HepG2 (cell line): ENCODE measurements around the gene CARD19. TPM values are rescaled to one million over a fixed set of nuclear protein-coding genes. Genes with fewer than 3 reads are reported as not detected.

Experiments used
- DBP ChIP-seq: sonication (generic); formaldehyde crosslinking; IDR thresholded peaks from 2 replicates; pipeline ENCODE4 v1.4.0; 2020; ENCODE audit warnings: missing genetic modification reagents; ENCODE audit errors: not compliant biosample characterization
- EED ChIP-seq: sonication (generic); formaldehyde crosslinking; IDR thresholded peaks from 2 replicates; pipeline ENCODE4 v1.5.0; 2020; ENCODE audit warnings: mild to moderate bottlenecking, missing genetic modification reagents
- GTF3A ChIP-seq: sonication (generic); formaldehyde crosslinking; conservative IDR thresholded peaks from 2 replicates; pipeline ENCODE4 v1.4.0; 2020; ENCODE audit warnings: mild to moderate bottlenecking, missing genetic modification reagents
- HDAC1 ChIP-seq: sonication (generic); formaldehyde crosslinking; IDR thresholded peaks from 2 replicates; pipeline ENCODE4 v1.5.1; 2020; ENCODE audit warnings: mild to moderate bottlenecking, missing genetic modification reagents
- KLF6 ChIP-seq: IDR thresholded peaks from 2 replicates; pipeline ENCODE4 v1.8.0; 2016; ENCODE audit warnings: missing biosample characterization, missing genetic modification reagents
- MEF2D ChIP-seq: sonication (generic); formaldehyde crosslinking; IDR thresholded peaks from 2 replicates; pipeline ENCODE4 v1.5.1; 2020; ENCODE audit warnings: mild to moderate bottlenecking, missing genetic modification reagents
- MYC ChIP-seq: sonication (generic); formaldehyde crosslinking; IDR thresholded peaks from 2 replicates; pipeline ENCODE4 v1.9.0; 2021; ENCODE audit warnings: missing genetic modification reagents, borderline replicate concordance
- NCOR1 ChIP-seq: fragments of 200-600 bp; sonication (generic); IDR thresholded peaks from 2 replicates; pipeline ENCODE4 v1.7.0; 2017; ENCODE audit warnings: antibody characterized with exemption, low read length, borderline replicate concordance
- PHF21A ChIP-seq: sonication (generic); formaldehyde crosslinking; IDR thresholded peaks from 2 replicates; pipeline ENCODE4 v1.5.0; 2020; ENCODE audit warnings: mild to moderate bottlenecking, missing genetic modification reagents
- REPIN1 ChIP-seq: sonication (generic); formaldehyde crosslinking; IDR thresholded peaks from 2 replicates; pipeline ENCODE4 v1.8.0; 2022; ENCODE audit warnings: missing genetic modification reagents, low read depth, mild to moderate bottlenecking, borderline replicate concordance
- ZBTB1 ChIP-seq: sonication (generic); formaldehyde crosslinking; IDR thresholded peaks from 2 replicates; pipeline ENCODE4 v1.4.0; 2020; ENCODE audit warnings: missing genetic modification reagents, borderline replicate concordance
- ZMAT5 ChIP-seq: sonication (generic); formaldehyde crosslinking; IDR thresholded peaks from 2 replicates; pipeline ENCODE4 v1.5.0; 2020; ENCODE audit warnings: mild to moderate bottlenecking, low read depth, missing genetic modification reagents, borderline replicate concordance
- ZNF343 ChIP-seq: sonication (generic); formaldehyde crosslinking; IDR thresholded peaks from 2 replicates; pipeline ENCODE4 v1.4.0; 2020; ENCODE audit warnings: mild to moderate bottlenecking, missing genetic modification reagents
- ZNF556 ChIP-seq: sonication (generic); formaldehyde crosslinking; IDR thresholded peaks from 2 replicates; pipeline ENCODE4 v1.4.0; 2020; ENCODE audit warnings: mild to moderate bottlenecking, missing genetic modification reagents, borderline replicate concordance
- ZNF569 ChIP-seq: sonication (generic); formaldehyde crosslinking; IDR thresholded peaks from 2 replicates; pipeline ENCODE4 v1.5.0; 2020; ENCODE audit warnings: mild to moderate bottlenecking, missing genetic modification reagents, moderate library complexity, borderline replicate concordance
- ZNF709 ChIP-seq: sonication (generic); formaldehyde crosslinking; IDR thresholded peaks from 2 replicates; pipeline ENCODE4 v1.5.0; 2020; ENCODE audit warnings: mild to moderate bottlenecking, missing genetic modification reagents
- ZNF83 ChIP-seq: sonication (generic); formaldehyde crosslinking; IDR thresholded peaks from 2 replicates; pipeline ENCODE4 v1.4.0; 2020; ENCODE audit warnings: missing genetic modification reagents, mild to moderate bottlenecking, borderline replicate concordance
- ZSCAN9 ChIP-seq: IDR thresholded peaks from 2 replicates; pipeline ENCODE4 v1.6.1; 2016; ENCODE audit warnings: borderline replicate concordance
- polyA plus RNA-seq, 8 experiments: library from polyadenylated mRNA; depleted of rRNA in 3 of 8; stranded (reverse) in 7 of 8; unstranded in 1 of 8; fragments of >200 nt; fragmentation: Illumina TruSeq in 4 of 8; extraction: Trizol in 4 of 8; gene quantifications; 2 replicates each; pipeline versions ENCODE4 v1.2.1 to v1.2.3, GENCODE V29; 2011 to 2016; ENCODE audit warnings: low read depth in 4 of 8, missing spikeins in 1 of 8, mixed read lengths in 1 of 8; ENCODE audit not compliant: insufficient read depth in 1 of 8
- total RNA-seq, 5 experiments: library from RNA; depleted of rRNA; stranded (reverse); fragments of >200 nt; fragmentation: Illumina TruSeq; extraction: Trizol; gene quantifications; 2 replicates each; pipeline ENCODE4 v1.2.3, GENCODE V29; 2016; ENCODE audit warnings: low read depth in 1 of 5
- TF ChIP-seq, protein P1 (sequence below): sonication (generic); formaldehyde crosslinking; IDR thresholded peaks from 2 replicates; pipeline ENCODE4 v1.5.0; 2020; ENCODE audit warnings: mild to moderate bottlenecking, missing genetic modification reagents, moderate library complexity
- TF ChIP-seq, protein P2 (sequence below): sonication (generic); formaldehyde crosslinking; IDR thresholded peaks from 2 replicates; pipeline ENCODE4 v1.4.0; 2020; ENCODE audit warnings: missing genetic modification reagents, mild to moderate bottlenecking, borderline replicate concordance
- TF ChIP-seq, protein P3 (sequence below): sonication (generic); formaldehyde crosslinking; IDR thresholded peaks from 2 replicates; pipeline ENCODE4 v1.4.0; 2020; ENCODE audit warnings: mild to moderate bottlenecking, missing genetic modification reagents, borderline replicate concordance

The CARD19 gene
- total and polyA plus RNA-seq, 2 of the 13 experiments (the other 11 are each of a cell fraction or from before 2014, with no cell fraction given) = 18.4 to 47.2 TPM

DNA sequence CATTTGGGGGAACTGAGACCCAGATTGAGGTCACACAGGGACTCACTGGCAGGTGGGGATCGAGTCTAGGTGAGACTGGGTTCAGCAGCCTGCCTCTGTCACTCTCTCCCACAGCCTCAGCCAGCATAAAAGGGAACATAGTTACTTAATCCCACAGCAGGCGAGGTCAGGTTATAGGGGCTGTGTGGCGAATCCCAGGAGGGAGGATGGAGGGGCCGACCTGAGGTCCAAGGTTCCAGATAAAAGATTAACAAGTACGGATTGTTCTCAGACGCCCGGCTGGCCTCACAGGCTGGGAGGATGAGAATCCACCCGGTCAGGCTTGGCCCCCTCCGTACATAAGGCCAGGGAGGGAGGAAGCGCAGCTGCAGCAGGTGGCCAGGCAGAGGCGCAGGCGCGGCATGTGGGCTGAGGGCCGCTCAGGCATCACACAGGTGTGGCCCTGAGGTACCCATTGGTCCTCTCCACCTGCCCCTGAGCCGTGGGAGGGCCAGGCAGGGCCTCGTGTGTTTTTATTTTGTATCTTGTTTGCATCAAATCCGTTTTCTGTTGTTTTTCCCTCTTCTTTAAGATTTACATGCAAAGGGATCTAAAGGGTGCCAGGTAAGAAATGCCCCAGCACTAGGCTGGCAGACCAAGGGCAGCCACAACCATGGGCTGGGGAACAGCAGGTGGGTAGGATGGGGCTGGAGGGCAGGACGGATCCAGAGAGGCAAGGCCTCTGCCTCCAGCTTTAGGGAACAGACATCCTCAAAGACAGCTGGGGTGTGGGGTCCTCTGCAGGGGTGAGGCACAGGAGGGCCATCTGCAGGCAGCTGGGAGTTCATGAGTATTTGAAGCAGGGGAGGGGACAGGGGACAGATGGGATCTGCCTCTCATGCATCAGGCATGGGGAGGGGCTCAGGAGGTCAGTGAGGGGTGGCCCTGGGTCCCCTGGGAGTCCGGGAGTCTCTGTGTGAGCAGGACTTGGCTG lies 33.9 kb upstream of the CARD19 start (continued):
- TF ChIP-seq ZNF709 (CRISPR knock-in tag) (no peak), ZNF343 (CRISPR knock-in tag) (no peak), MEF2D (peak; percentile 49), KLF6 (CRISPR knock-in tag) (no peak), ZBTB1 (CRISPR knock-in tag) (no peak), PHF21A (CRISPR knock-in tag) (peak; percentile 93), NCOR1 (peak; percentile 86; the same call in 1 of the 2 replicates), EED (CRISPR knock-in tag) (no peak), MYC (CRISPR knock-in tag) (peak; percentile 55; the same call in 1 of the 2 replicates), GTF3A (no peak), ZSCAN9 (CRISPR knock-in tag) (no peak), REPIN1 (peak; percentile 67), ZMAT5 (CRISPR knock-in tag) (no peak), ZNF83 (CRISPR knock-in tag) (no peak), ZNF556 (no peak), HDAC1 (CRISPR knock-in tag) (peak; percentile 25; the same call in 1 of the 2 replicates), ZNF569 (CRISPR knock-in tag) (no peak), DBP (CRISPR knock-in tag) (no peak)
- TF ChIP-seq, protein P1, sequence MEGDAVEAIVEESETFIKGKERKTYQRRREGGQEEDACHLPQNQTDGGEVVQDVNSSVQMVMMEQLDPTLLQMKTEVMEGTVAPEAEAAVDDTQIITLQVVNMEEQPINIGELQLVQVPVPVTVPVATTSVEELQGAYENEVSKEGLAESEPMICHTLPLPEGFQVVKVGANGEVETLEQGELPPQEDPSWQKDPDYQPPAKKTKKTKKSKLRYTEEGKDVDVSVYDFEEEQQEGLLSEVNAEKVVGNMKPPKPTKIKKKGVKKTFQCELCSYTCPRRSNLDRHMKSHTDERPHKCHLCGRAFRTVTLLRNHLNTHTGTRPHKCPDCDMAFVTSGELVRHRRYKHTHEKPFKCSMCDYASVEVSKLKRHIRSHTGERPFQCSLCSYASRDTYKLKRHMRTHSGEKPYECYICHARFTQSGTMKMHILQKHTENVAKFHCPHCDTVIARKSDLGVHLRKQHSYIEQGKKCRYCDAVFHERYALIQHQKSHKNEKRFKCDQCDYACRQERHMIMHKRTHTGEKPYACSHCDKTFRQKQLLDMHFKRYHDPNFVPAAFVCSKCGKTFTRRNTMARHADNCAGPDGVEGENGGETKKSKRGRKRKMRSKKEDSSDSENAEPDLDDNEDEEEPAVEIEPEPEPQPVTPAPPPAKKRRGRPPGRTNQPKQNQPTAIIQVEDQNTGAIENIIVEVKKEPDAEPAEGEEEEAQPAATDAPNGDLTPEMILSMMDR (CRISPR knock-in tag) = peak; percentile 78
- TF ChIP-seq, protein P2, sequence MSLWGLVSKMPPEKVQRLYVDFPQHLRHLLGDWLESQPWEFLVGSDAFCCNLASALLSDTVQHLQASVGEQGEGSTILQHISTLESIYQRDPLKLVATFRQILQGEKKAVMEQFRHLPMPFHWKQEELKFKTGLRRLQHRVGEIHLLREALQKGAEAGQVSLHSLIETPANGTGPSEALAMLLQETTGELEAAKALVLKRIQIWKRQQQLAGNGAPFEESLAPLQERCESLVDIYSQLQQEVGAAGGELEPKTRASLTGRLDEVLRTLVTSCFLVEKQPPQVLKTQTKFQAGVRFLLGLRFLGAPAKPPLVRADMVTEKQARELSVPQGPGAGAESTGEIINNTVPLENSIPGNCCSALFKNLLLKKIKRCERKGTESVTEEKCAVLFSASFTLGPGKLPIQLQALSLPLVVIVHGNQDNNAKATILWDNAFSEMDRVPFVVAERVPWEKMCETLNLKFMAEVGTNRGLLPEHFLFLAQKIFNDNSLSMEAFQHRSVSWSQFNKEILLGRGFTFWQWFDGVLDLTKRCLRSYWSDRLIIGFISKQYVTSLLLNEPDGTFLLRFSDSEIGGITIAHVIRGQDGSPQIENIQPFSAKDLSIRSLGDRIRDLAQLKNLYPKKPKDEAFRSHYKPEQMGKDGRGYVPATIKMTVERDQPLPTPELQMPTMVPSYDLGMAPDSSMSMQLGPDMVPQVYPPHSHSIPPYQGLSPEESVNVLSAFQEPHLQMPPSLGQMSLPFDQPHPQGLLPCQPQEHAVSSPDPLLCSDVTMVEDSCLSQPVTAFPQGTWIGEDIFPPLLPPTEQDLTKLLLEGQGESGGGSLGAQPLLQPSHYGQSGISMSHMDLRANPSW (CRISPR knock-in tag) = no peak
- TF ChIP-seq, protein P3, sequence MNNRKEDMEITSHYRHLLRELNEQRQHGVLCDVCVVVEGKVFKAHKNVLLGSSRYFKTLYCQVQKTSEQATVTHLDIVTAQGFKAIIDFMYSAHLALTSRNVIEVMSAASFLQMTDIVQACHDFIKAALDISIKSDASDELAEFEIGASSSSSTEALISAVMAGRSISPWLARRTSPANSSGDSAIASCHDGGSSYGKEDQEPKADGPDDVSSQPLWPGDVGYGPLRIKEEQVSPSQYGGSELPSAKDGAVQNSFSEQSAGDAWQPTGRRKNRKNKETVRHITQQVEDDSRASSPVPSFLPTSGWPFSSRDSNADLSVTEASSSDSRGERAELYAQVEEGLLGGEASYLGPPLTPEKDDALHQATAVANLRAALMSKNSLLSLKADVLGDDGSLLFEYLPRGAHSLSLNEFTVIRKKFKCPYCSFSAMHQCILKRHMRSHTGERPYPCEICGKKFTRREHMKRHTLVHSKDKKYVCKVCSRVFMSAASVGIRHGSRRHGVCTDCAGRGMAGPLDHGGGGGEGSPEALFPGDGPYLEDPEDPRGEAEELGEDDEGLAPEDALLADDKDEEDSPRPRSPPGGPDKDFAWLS = no peak
